NT2/D1 (cell line): ENCODE data around the gene PDE11A.
"Not testable (repeated sequence)": the region's sequence is repeated elsewhere in the genome, so short reads cannot be mapped to it uniquely, and the experiment has no call there.

ENCODE experiments used
- DNase-seq: peaks from one replicate; pipeline ENCODE4 v3.0.0-alpha.2; 2011; ENCODE audit warnings: low read depth, low spot score
- H3K27me3 ChIP-seq: 2 replicates; pipeline ENCODE4 v1.6.0; 2011; ENCODE audit warnings: mild to moderate bottlenecking; ENCODE audit not compliant: insufficient read length, insufficient read depth
- H3K36me3 ChIP-seq: 2 replicates; pipeline ENCODE4 v1.6.1; 2011; ENCODE audit warnings: mild to moderate bottlenecking, low read length, mixed read lengths; ENCODE audit not compliant: insufficient read depth, insufficient read length
- H3K4me1 ChIP-seq: 2 replicates; pipeline ENCODE4 v1.5.1; 2011; ENCODE audit not compliant: insufficient read depth, insufficient read length
- H3K4me3 ChIP-seq: 2 replicates; pipeline ENCODE4 v1.5.1; 2011; ENCODE audit warnings: low read depth; ENCODE audit not compliant: insufficient read length
- H3K9ac ChIP-seq: 2 replicates; pipeline ENCODE4 v1.6.0; 2011; ENCODE audit warnings: low read depth; ENCODE audit not compliant: insufficient read length
- H3K9me3 ChIP-seq: 2 replicates; pipeline ENCODE4 v1.5.1; 2011; ENCODE audit warnings: mild to moderate bottlenecking, low read length; ENCODE audit not compliant: insufficient read depth
- SUZ12 ChIP-seq: IDR thresholded peaks from 2 replicates; pipeline ENCODE4 v1.6.1; 2011; ENCODE audit not compliant: insufficient read length, insufficient read depth; ENCODE audit errors: extremely low read depth
- YY1 ChIP-seq: IDR thresholded peaks from 2 replicates; pipeline ENCODE4 v1.6.1; 2011; ENCODE audit not compliant: insufficient read length, insufficient read depth
- ZNF274 ChIP-seq: IDR thresholded peaks from 2 replicates; pipeline ENCODE4 v1.6.1; 2011; ENCODE audit warnings: mild to moderate bottlenecking, low read depth, low read length

Gene PDE11A

GRCh38 chr2:177796654-177797415 is 275.7 kb downstream of the PDE11A start:
- H3K9me3 ChIP-seq, result no peaks in the 10 kb centered on the region
- TF ChIP-seq YY1 (no peak), SUZ12 (no peak)
- peaks cover 2% of the 10 kb centered on the region for H3K4me1 ChIP-seq
- no peak for DNase-seq
- H3K4me3 ChIP-seq, result no peak overlapping the region
- peaks cover 2% of the 10 kb centered on the region for H3K27me3 ChIP-seq
- no peak overlapping the region for H3K9ac ChIP-seq
- no peaks in the 10 kb centered on the region for H3K36me3 ChIP-seq

- Histone ChIP-seq H3K4me3 (no peak overlapping the region), H3K4me1 (peaks cover 2% of the 10 kb centered on the region), H3K27me3 (peaks cover 2% of the 10 kb centered on the region), H3K36me3 (no peaks in the 10 kb centered on the region), H3K9ac (no peak overlapping the region), H3K9me3 (no peaks in the 10 kb centered on the region)
- TF ChIP-seq SUZ12, result no peak
- no peak for DNase-seq
Measured at GRCh38 chr2:177796011-177796410, 276.6 kb downstream of the PDE11A start.

- H3K36me3 ChIP-seq, H3K4me3 ChIP-seq, H3K9ac ChIP-seq, H3K4me1 ChIP-seq, DNase-seq, H3K27me3 ChIP-seq: not testable (repeated sequence)
- 0 out of 2 replicates have a peak, but pooled peaks cover 12% of the 10 kb centered on the region for H3K9me3 ChIP-seq
Measured at GRCh38 chr2:177785143-177785542, 287.4 kb downstream of the PDE11A start.

- DNase-seq, result no peak
- TF ChIP-seq SUZ12 (no peak), ZNF274 (no peak), YY1 (no peak)
- H3K4me3 ChIP-seq, result no peak overlapping the region
Measured at GRCh38 chr2:177784745-177785067, 287.9 kb downstream of the PDE11A start.

GRCh38 chr2:177783835-177784744 is 288.5 kb downstream of the PDE11A start:
- H3K36me3 ChIP-seq, result no peaks in the 10 kb centered on the region
- no peak for DNase-seq

More at GRCh38 chr2:177784745-177785067, 287.9 kb downstream of the PDE11A start:
- Histone ChIP-seq H3K9me3 (0 out of 2 replicates have a peak, but pooled peaks cover 12% of the 10 kb centered on the region), H3K9ac (no peak overlapping the region), H3K36me3 (no peaks in the 10 kb centered on the region), H3K27me3 (no peaks in the 10 kb centered on the region), H3K4me1 (no peaks in the 10 kb centered on the region)

GRCh38 chr2:177783091-177783490 is 289.5 kb downstream of the PDE11A start:
- H3K27me3 ChIP-seq, result no peaks in the 10 kb centered on the region
- no peak for DNase-seq
- no peak for TF ChIP-seq ZNF274
- no peak for TF ChIP-seq SUZ12
- no peak for TF ChIP-seq YY1
- H3K9ac ChIP-seq, result no peak overlapping the region
- no peaks in the 10 kb centered on the region for H3K4me1 ChIP-seq
- H3K4me3 ChIP-seq, result no peak overlapping the region
- H3K9me3 ChIP-seq, result 0 out of 2 replicates have a peak, but pooled peaks cover 12% of the 10 kb centered on the region
- H3K36me3 ChIP-seq, result no peaks in the 10 kb centered on the region

More at GRCh38 chr2:177783835-177784744, 288.5 kb downstream of the PDE11A start:
- Histone ChIP-seq H3K27me3 (no peaks in the 10 kb centered on the region), H3K9ac (no peak overlapping the region), H3K9me3 (0 out of 2 replicates have a peak, but pooled peaks cover 12% of the 10 kb centered on the region), H3K4me3 (no peak overlapping the region), H3K4me1 (no peaks in the 10 kb centered on the region)
- TF ChIP-seq YY1 (no peak), ZNF274 (no peak)

- DNase-seq, result no peak
- Histone ChIP-seq H3K9me3 (0 out of 2 replicates have a peak, but pooled peaks cover 12% of the 10 kb centered on the region), H3K36me3 (no peaks in the 10 kb centered on the region), H3K4me3 (no peak overlapping the region), H3K4me1 (no peaks in the 10 kb centered on the region), H3K27me3 (no peaks in the 10 kb centered on the region), H3K9ac (no peak overlapping the region)
- TF ChIP-seq ZNF274 (no peak), YY1 (no peak), SUZ12 (no peak)
Measured at GRCh38 chr2:177782613-177783012, 290.0 kb downstream of the PDE11A start.

GRCh38 chr2:177778472-177778871 is 294.1 kb downstream of the PDE11A start:
- no peak for DNase-seq
- TF ChIP-seq SUZ12 (no peak), ZNF274 (no peak), YY1 (no peak)
- H3K9ac ChIP-seq, result no peak overlapping the region
- no peaks in the 10 kb centered on the region for H3K27me3 ChIP-seq
- H3K9me3 ChIP-seq, result no peaks in the 10 kb centered on the region
- H3K4me3 ChIP-seq, result no peak overlapping the region
- H3K36me3 ChIP-seq, result no peaks in the 10 kb centered on the region
- H3K4me1 ChIP-seq, result no peaks in the 10 kb centered on the region
